HAP-1 (cell line): ENCODE data around the gene FER.
"Not testable (repeated sequence)": the region's sequence is repeated elsewhere in the genome, so short reads cannot be mapped to it uniquely, and the experiment has no call there.

Experiments
- DNase-seq, 2 experiments: peaks; one replicate each; pipeline ENCODE4 v3.0.0-alpha.2; 2016 to 2020; ENCODE audit warnings: low spot score in 2 of 2
- H3K27me3 ChIP-seq: fragments of 250-450 bp; sonication (Bioruptor Pico); 2 replicates; pipeline ENCODE4 v1.5.1; 2020; ENCODE audit warnings: low read depth, mild to moderate bottlenecking, moderate library complexity
- H3K36me3 ChIP-seq: fragments of 250-450 bp; sonication (Bioruptor Pico); replicated peaks from 2 replicates; pipeline ENCODE4 v1.5.1; 2020; ENCODE audit warnings: mild to moderate bottlenecking
- H3K4me1 ChIP-seq: fragments of 250-450 bp; sonication (Bioruptor Pico); 2 replicates; pipeline ENCODE4 v1.5.1; 2020; ENCODE audit warnings: mild to moderate bottlenecking
- H3K4me3 ChIP-seq: fragments of 250-450 bp; sonication (Bioruptor Pico); 2 replicates; pipeline ENCODE4 v1.5.1; 2020; ENCODE audit warnings: mild to moderate bottlenecking, moderate library complexity
- H3K9me3 ChIP-seq: fragments of 250-450 bp; sonication (Bioruptor Pico); 2 replicates; pipeline ENCODE4 v1.5.1; 2020; ENCODE audit warnings: mild to moderate bottlenecking, moderate library complexity
- in situ Hi-C: fragments of 300-500 bp; cut with MboI; formaldehyde crosslinking; loops from 3 replicates; pipeline ENCODE4 v1.14.3; 2020; ENCODE audit warnings: low sequenced_read_pairs, inconsistent platforms, mixed read lengths

FER gene

GRCh38 chr5:108760512-108760911 is 12.8 kb downstream of the FER start:
- Histone ChIP-seq H3K4me1 (peaks cover 21% of the 10 kb centered on the region), H3K36me3 (no peaks in the 10 kb centered on the region), H3K9me3 (no peaks in the 10 kb centered on the region), H3K4me3 (no peak overlapping the region), H3K27me3 (no peaks in the 10 kb centered on the region)
- no peak for DNase-seq
- in situ Hi-C loops: no loop called here

- in situ Hi-C loops: no loop called here
- Histone ChIP-seq H3K9me3 (no peaks in the 10 kb centered on the region), H3K27me3 (no peaks in the 10 kb centered on the region), H3K4me1 (peaks cover 21% of the 10 kb centered on the region), H3K36me3 (no peaks in the 10 kb centered on the region), H3K4me3 (no peak overlapping the region)
- no peak for DNase-seq
Observed at GRCh38 chr5:108762660-108763059, 15.0 kb downstream of the FER start.

GRCh38 chr5:108763222-108763916 is 15.7 kb downstream of the FER start:
- H3K27me3 ChIP-seq: no peaks in the 10 kb centered on the region
- in situ Hi-C loops: no loop called here
- no peak for DNase-seq
- H3K36me3 ChIP-seq: no peaks in the 10 kb centered on the region
- H3K4me3 ChIP-seq: no peak overlapping the region
- peaks cover 21% of the 10 kb centered on the region for H3K4me1 ChIP-seq
- no peaks in the 10 kb centered on the region for H3K9me3 ChIP-seq

GRCh38 chr5:108765647-108766046 is 17.9 kb downstream of the FER start:
- H3K36me3 ChIP-seq: no peaks in the 10 kb centered on the region
- peaks cover 21% of the 10 kb centered on the region for H3K4me1 ChIP-seq
- H3K27me3 ChIP-seq: no peaks in the 10 kb centered on the region
- DNase-seq: no peak
- in situ Hi-C loops: no loop called here
- H3K9me3 ChIP-seq: no peaks in the 10 kb centered on the region
- H3K4me3 ChIP-seq: no peak overlapping the region

GRCh38 chr5:108766916-108767315 is 19.2 kb downstream of the FER start:
- in situ Hi-C loops, DNase-seq: not testable (repeated sequence)
- H3K4me1 ChIP-seq: peaks cover 21% of the 10 kb centered on the region

GRCh38 chr5:108769352-108769751 is 21.7 kb downstream of the FER start:
- no peaks in the 10 kb centered on the region for H3K27me3 ChIP-seq
- DNase-seq: no peak
- no peak overlapping the region for H3K4me3 ChIP-seq
- H3K9me3 ChIP-seq: 0 out of 2 replicates have a peak, but pooled peaks cover 3% of the 10 kb centered on the region
- H3K36me3 ChIP-seq: peaks cover 9% of the 10 kb centered on the region
- in situ Hi-C loops: no loop called here
- peaks cover 16% of the 10 kb centered on the region for H3K4me1 ChIP-seq

More at GRCh38 chr5:108766916-108767315, 19.2 kb downstream of the FER start:
- H3K9me3 ChIP-seq, H3K27me3 ChIP-seq, H3K36me3 ChIP-seq, H3K4me3 ChIP-seq: not testable (repeated sequence)

GRCh38 chr5:108772626-108773025 is 24.9 kb downstream of the FER start:
- peaks cover 12% of the 10 kb centered on the region for H3K4me1 ChIP-seq
- H3K27me3 ChIP-seq: no peaks in the 10 kb centered on the region

GRCh38 chr5:108773330-108773729 is 25.6 kb downstream of the FER start:
- in situ Hi-C loops: no loop called here

More at GRCh38 chr5:108772626-108773025, 24.9 kb downstream of the FER start:
- H3K9me3 ChIP-seq: 0 out of 2 replicates have a peak, but pooled peaks cover 3% of the 10 kb centered on the region
- peaks cover 9% of the 10 kb centered on the region for H3K36me3 ChIP-seq
- no peak overlapping the region for H3K4me3 ChIP-seq
- DNase-seq: peak in 1 of 2 experiments; percentile 15
- in situ Hi-C loops: no loop called here

GRCh38 chr5:108774079-108774478 is 26.4 kb downstream of the FER start:
- H3K27me3 ChIP-seq, H3K4me3 ChIP-seq, DNase-seq, H3K36me3 ChIP-seq, H3K9me3 ChIP-seq, in situ Hi-C loops: not testable (repeated sequence)
- H3K4me1 ChIP-seq: peaks cover 12% of the 10 kb centered on the region

More at GRCh38 chr5:108773330-108773729, 25.6 kb downstream of the FER start:
- Histone ChIP-seq H3K27me3 (no peaks in the 10 kb centered on the region), H3K36me3 (peaks cover 9% of the 10 kb centered on the region), H3K4me1 (peaks cover 12% of the 10 kb centered on the region), H3K4me3 (no peak overlapping the region), H3K9me3 (0 out of 2 replicates have a peak, but pooled peaks cover 3% of the 10 kb centered on the region)
- no peak for DNase-seq

GRCh38 chr5:108777582-108777981 is 29.9 kb downstream of the FER start:
- in situ Hi-C loops, H3K9me3 ChIP-seq, H3K4me1 ChIP-seq, H3K27me3 ChIP-seq, H3K4me3 ChIP-seq, DNase-seq, H3K36me3 ChIP-seq: not testable (repeated sequence)

GRCh38 chr5:108784577-108784976 is 36.9 kb downstream of the FER start:
- in situ Hi-C loops, H3K4me1 ChIP-seq, H3K27me3 ChIP-seq, H3K9me3 ChIP-seq, DNase-seq, H3K4me3 ChIP-seq: not testable (repeated sequence)
- peaks cover 13% of the 10 kb centered on the region for H3K36me3 ChIP-seq

GRCh38 chr5:108786806-108787483 is 39.2 kb downstream of the FER start:
- DNase-seq: no peak
- H3K9me3 ChIP-seq: peaks cover 6% of the 10 kb centered on the region
- in situ Hi-C loops: no loop called here
- no peaks in the 10 kb centered on the region for H3K27me3 ChIP-seq
- H3K4me1 ChIP-seq: no peaks in the 10 kb centered on the region
- H3K36me3 ChIP-seq: peaks cover 16% of the 10 kb centered on the region
- no peak overlapping the region for H3K4me3 ChIP-seq

GRCh38 chr5:108788142-108788541 is 40.4 kb downstream of the FER start:
- H3K36me3 ChIP-seq: peaks cover 15% of the 10 kb centered on the region
- in situ Hi-C loops: no loop called here
- no peaks in the 10 kb centered on the region for H3K4me1 ChIP-seq
- no peak overlapping the region for H3K4me3 ChIP-seq
- no peaks in the 10 kb centered on the region for H3K27me3 ChIP-seq
- no peak for DNase-seq
- H3K9me3 ChIP-seq: peaks cover 6% of the 10 kb centered on the region

- DNase-seq: no peak
- Histone ChIP-seq H3K27me3 (no peaks in the 10 kb centered on the region), H3K4me3 (no peak overlapping the region), H3K9me3 (no peaks in the 10 kb centered on the region), H3K36me3 (0 out of 2 replicates have a peak, but pooled peaks cover 2% of the 10 kb centered on the region), H3K4me1 (peaks cover under 1% of the 10 kb centered on the region)
- in situ Hi-C loops: no loop called here
Observed at GRCh38 chr5:108793207-108793606, 45.5 kb downstream of the FER start.
